Measurements from ENCODE around the gene ZFYVE28.

DNA sequence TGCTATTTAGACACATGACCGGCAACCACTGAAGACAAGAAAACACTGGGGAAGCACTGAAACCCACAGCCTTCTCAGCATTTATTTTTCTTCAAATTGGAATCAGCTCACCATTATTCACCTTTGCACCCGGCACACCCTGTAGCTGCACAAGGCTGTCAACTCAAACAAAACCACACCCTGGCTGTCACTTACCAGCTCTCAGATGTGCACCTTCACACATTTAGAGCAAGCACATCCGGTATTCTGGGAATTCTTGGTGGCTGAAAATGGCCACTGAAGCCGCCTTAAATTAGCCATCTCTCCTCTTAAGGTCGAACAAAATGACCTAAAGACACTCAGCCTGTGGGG lies 5.9 kb downstream of the ZFYVE28 start:
- TF ChIP-seq YY1 (IDR thresholded peaks at IDR 0.05; ENCODE audit: insufficient read depth, insufficient read length) (no peak), ZNF274 (IDR thresholded peaks at IDR 0.05; ENCODE audit: low read depth, low read length) (no peak), SUZ12 (IDR thresholded peaks at IDR 0.05; ENCODE audit: extremely low read depth, insufficient read depth, insufficient read length) (no peak)
